Activated T-helper 1 cell treated with anti-CD3 and anti-CD28 coated beads, Interleukin-12 subunit alpha, Interleukin-12 subunit beta, Interleukin-2, Interleukin-4 antibody, amounts not matched to agents 30 ng/mL and 10 ng/mL and 1 ng/mL, durations not matched to agents 14 hours and 24 hours and 36 hours (primary cell): Measurements from ENCODE around the gene GRIN3A. TPM values are rescaled to one million over a fixed set of nuclear protein-coding genes. Genes with fewer than 3 reads are reported as not detected.

Experiments used
- DNase-seq: peaks from one replicate; pipeline ENCODE4 v3.0.0; 2021; ENCODE audit warnings: low spot score
- H3K27ac Mint-ChIP-seq: one replicate; pipeline ENCODE4 v1.8.0; 2021; ENCODE audit warnings: mild to moderate bottlenecking, mixed read lengths
- H3K27me3 Mint-ChIP-seq: one replicate; pipeline ENCODE4 v1.8.0; 2022; ENCODE audit warnings: mild to moderate bottlenecking, moderate library complexity, mixed read lengths; ENCODE audit not compliant: insufficient read depth
- H3K36me3 Mint-ChIP-seq: one replicate; pipeline ENCODE4 v1.8.0; 2021; ENCODE audit warnings: low read depth, mixed read lengths
- H3K4me1 Mint-ChIP-seq: one replicate; pipeline ENCODE4 v1.8.0; 2021; ENCODE audit warnings: low read depth, mixed read lengths
- H3K4me3 Mint-ChIP-seq: one replicate; pipeline ENCODE4 v1.8.0; 2021; ENCODE audit warnings: mild to moderate bottlenecking, moderate library complexity, mixed read lengths
- H3K9me3 Mint-ChIP-seq: one replicate; pipeline ENCODE4 v1.8.0; 2021; ENCODE audit warnings: mixed read lengths
- intact Hi-C: fragments of 100-400 bp; cut with micrococcal nuclease; formaldehyde crosslinking; loops from one replicate; pipeline ENCODE4 v1.15.1; 2024
- total RNA-seq: library from RNA; stranded (reverse); gene quantifications from 2 replicates; pipeline ENCODE4 v1.2.3, GENCODE V29; 2022

GRIN3A gene
- total RNA-seq, 1 donor from 2014 or later, result not detected

- H3K27ac Mint-ChIP-seq, result no peak overlapping the region
These were observed 46.8 kb downstream of the GRIN3A start for GRCh38 chr9:101691657-101692056.

GRCh38 chr9:101689039-101689438 lies 49.4 kb downstream of the GRIN3A start:
- Mint-ChIP-seq H3K4me1 (no peaks in the 10 kb centered on the region), H3K4me3 (no peak overlapping the region), H3K27me3 (no peaks in the 10 kb centered on the region), H3K27ac (no peak overlapping the region), H3K9me3 (no peaks in the 10 kb centered on the region), H3K36me3 (no peaks in the 10 kb centered on the region)
- intact Hi-C loops, result no loop called here
- DNase-seq, result no peak

More at GRCh38 chr9:101691657-101692056, 46.8 kb downstream of the GRIN3A start:
- intact Hi-C loops, result no loop called here
- Mint-ChIP-seq H3K36me3 (no peaks in the 10 kb centered on the region), H3K4me1 (no peaks in the 10 kb centered on the region), H3K9me3 (no peaks in the 10 kb centered on the region), H3K27me3 (no peaks in the 10 kb centered on the region), H3K4me3 (no peak overlapping the region)
- DNase-seq, result no peak

- no peak overlapping the region for H3K27ac Mint-ChIP-seq
- no peaks in the 10 kb centered on the region for H3K27me3 Mint-ChIP-seq
- H3K36me3 Mint-ChIP-seq, result no peaks in the 10 kb centered on the region
- H3K4me3 Mint-ChIP-seq, result no peak overlapping the region
- DNase-seq, result no peak
- no peaks in the 10 kb centered on the region for H3K4me1 Mint-ChIP-seq
- H3K9me3 Mint-ChIP-seq, result no peaks in the 10 kb centered on the region
- intact Hi-C loops, result no loop called here
These were observed 53.8 kb downstream of the GRIN3A start for GRCh38 chr9:101684665-101685064.

GRCh38 chr9:101683236-101683635 lies 55.2 kb downstream of the GRIN3A start:
- intact Hi-C loops, result no loop called here
- Mint-ChIP-seq H3K27ac (no peak overlapping the region), H3K4me3 (no peak overlapping the region), H3K4me1 (no peaks in the 10 kb centered on the region), H3K9me3 (no peaks in the 10 kb centered on the region), H3K27me3 (no peaks in the 10 kb centered on the region), H3K36me3 (no peaks in the 10 kb centered on the region)
- DNase-seq, result no peak

GRCh38 chr9:101677861-101678260 lies 60.6 kb downstream of the GRIN3A start:
- Mint-ChIP-seq H3K4me3 (no peak overlapping the region), H3K27ac (no peak overlapping the region), H3K36me3 (no peaks in the 10 kb centered on the region), H3K4me1 (no peaks in the 10 kb centered on the region), H3K9me3 (no peaks in the 10 kb centered on the region), H3K27me3 (no peaks in the 10 kb centered on the region)
- no peak for DNase-seq
- intact Hi-C loops, result no loop called here

GRCh38 chr9:101675341-101675740 lies 63.1 kb downstream of the GRIN3A start:
- Mint-ChIP-seq H3K27me3 (no peaks in the 10 kb centered on the region), H3K27ac (no peak overlapping the region), H3K36me3 (no peaks in the 10 kb centered on the region), H3K4me3 (no peak overlapping the region), H3K9me3 (no peaks in the 10 kb centered on the region), H3K4me1 (no peaks in the 10 kb centered on the region)
- no peak for DNase-seq
- intact Hi-C loops, result no loop called here

GRCh38 chr9:101674165-101674564 lies 64.3 kb downstream of the GRIN3A start:
- DNase-seq, result no peak
- Mint-ChIP-seq H3K4me3 (no peak overlapping the region), H3K4me1 (no peaks in the 10 kb centered on the region), H3K36me3 (no peaks in the 10 kb centered on the region), H3K9me3 (no peaks in the 10 kb centered on the region), H3K27me3 (no peaks in the 10 kb centered on the region), H3K27ac (no peak overlapping the region)
- intact Hi-C loops, result no loop called here

GRCh38 chr9:101673642-101674041 lies 64.8 kb downstream of the GRIN3A start:
- H3K4me1 Mint-ChIP-seq, result no peaks in the 10 kb centered on the region
- H3K9me3 Mint-ChIP-seq, result no peaks in the 10 kb centered on the region
- H3K36me3 Mint-ChIP-seq, result no peaks in the 10 kb centered on the region
- no peak overlapping the region for H3K27ac Mint-ChIP-seq
- H3K27me3 Mint-ChIP-seq, result no peaks in the 10 kb centered on the region
- DNase-seq, result no peak
- H3K4me3 Mint-ChIP-seq, result no peak overlapping the region
- intact Hi-C loops, result no loop called here

GRCh38 chr9:101671567-101671966 lies 66.9 kb downstream of the GRIN3A start:
- no peaks in the 10 kb centered on the region for H3K9me3 Mint-ChIP-seq
- DNase-seq, result no peak
- no peaks in the 10 kb centered on the region for H3K36me3 Mint-ChIP-seq
- H3K27ac Mint-ChIP-seq, result no peak overlapping the region
- intact Hi-C loops, result no loop called here
- no peak overlapping the region for H3K4me3 Mint-ChIP-seq
- no peaks in the 10 kb centered on the region for H3K4me1 Mint-ChIP-seq
- no peaks in the 10 kb centered on the region for H3K27me3 Mint-ChIP-seq

- Mint-ChIP-seq H3K4me3 (no peak overlapping the region), H3K9me3 (no peaks in the 10 kb centered on the region), H3K36me3 (no peaks in the 10 kb centered on the region), H3K4me1 (no peaks in the 10 kb centered on the region), H3K27ac (no peak overlapping the region), H3K27me3 (no peaks in the 10 kb centered on the region)
- no peak for DNase-seq
- intact Hi-C loops, result no loop called here
These were observed 70.0 kb downstream of the GRIN3A start for GRCh38 chr9:101668421-101668820.

- H3K4me1 Mint-ChIP-seq, result no peaks in the 10 kb centered on the region
- no peak overlapping the region for H3K27ac Mint-ChIP-seq
- H3K36me3 Mint-ChIP-seq, result no peaks in the 10 kb centered on the region
- no peaks in the 10 kb centered on the region for H3K9me3 Mint-ChIP-seq
- DNase-seq, result no peak
- H3K4me3 Mint-ChIP-seq, result no peak overlapping the region
- intact Hi-C loops, result no loop called here
- peaks cover 3% of the 10 kb centered on the region for H3K27me3 Mint-ChIP-seq
These were observed 74.0 kb downstream of the GRIN3A start for GRCh38 chr9:101664453-101664852.

- no peak for DNase-seq
- Mint-ChIP-seq H3K4me1 (no peaks in the 10 kb centered on the region), H3K9me3 (no peaks in the 10 kb centered on the region), H3K36me3 (no peaks in the 10 kb centered on the region), H3K27me3 (no peaks in the 10 kb centered on the region), H3K27ac (no peak overlapping the region), H3K4me3 (no peak overlapping the region)
- intact Hi-C loops, result no loop called here
These were observed 85.8 kb downstream of the GRIN3A start for GRCh38 chr9:101652601-101653175.

- DNase-seq, result no peak
- Mint-ChIP-seq H3K4me3 (no peak overlapping the region), H3K4me1 (no peaks in the 10 kb centered on the region), H3K27me3 (peaks cover 1% of the 10 kb centered on the region), H3K36me3 (no peaks in the 10 kb centered on the region), H3K27ac (no peak overlapping the region), H3K9me3 (no peaks in the 10 kb centered on the region)
- intact Hi-C loops, result no loop called here
These were observed 88.3 kb downstream of the GRIN3A start for GRCh38 chr9:101650142-101650541.

- intact Hi-C loops, result no loop called here
- H3K27me3 Mint-ChIP-seq, result peaks cover 1% of the 10 kb centered on the region
These were observed 90.0 kb downstream of the GRIN3A start for GRCh38 chr9:101648493-101648892.

More at GRCh38 chr9:101648493-101648892, 90.0 kb downstream of the GRIN3A start:
- no peaks in the 10 kb centered on the region for H3K36me3 Mint-ChIP-seq
- no peak for DNase-seq
- H3K4me3 Mint-ChIP-seq, result no peak overlapping the region
- H3K4me1 Mint-ChIP-seq, result no peaks in the 10 kb centered on the region
- H3K9me3 Mint-ChIP-seq, result no peaks in the 10 kb centered on the region
- H3K27ac Mint-ChIP-seq, result no peak overlapping the region
